ENCODE data around the gene RBCK1. TPM values are rescaled to one million over a fixed set of nuclear protein-coding genes. Genes with fewer than 3 reads are reported as not detected.
"Not testable (repeated sequence)": the region's sequence is repeated elsewhere in the genome, so short reads cannot be mapped to it uniquely, and the experiment has no call there.

The RBCK1 gene
- total RNA-seq, 1 donor from 2014 or later = 101 TPM

DNA sequence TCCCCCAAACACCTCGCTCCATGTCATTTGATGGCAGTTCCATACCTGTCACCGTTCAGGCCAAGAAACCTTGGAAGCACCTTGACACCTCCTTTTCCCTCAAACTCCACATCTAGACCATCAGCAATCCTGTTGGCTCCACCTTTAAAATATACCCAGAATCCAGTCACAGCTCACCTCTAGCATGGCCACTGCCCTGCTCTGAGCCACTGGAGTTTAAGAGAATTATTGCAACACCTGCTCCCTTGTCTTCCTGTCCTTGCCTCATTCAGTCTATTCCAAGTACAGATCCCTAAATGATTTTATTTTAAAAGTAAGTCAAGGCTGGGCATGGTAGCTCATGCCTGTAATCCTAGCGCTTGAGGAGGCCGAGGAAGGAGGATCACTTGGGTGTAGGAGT, 39.2 kb upstream of the RBCK1 start:
- TF ChIP-seq, protein P1, sequence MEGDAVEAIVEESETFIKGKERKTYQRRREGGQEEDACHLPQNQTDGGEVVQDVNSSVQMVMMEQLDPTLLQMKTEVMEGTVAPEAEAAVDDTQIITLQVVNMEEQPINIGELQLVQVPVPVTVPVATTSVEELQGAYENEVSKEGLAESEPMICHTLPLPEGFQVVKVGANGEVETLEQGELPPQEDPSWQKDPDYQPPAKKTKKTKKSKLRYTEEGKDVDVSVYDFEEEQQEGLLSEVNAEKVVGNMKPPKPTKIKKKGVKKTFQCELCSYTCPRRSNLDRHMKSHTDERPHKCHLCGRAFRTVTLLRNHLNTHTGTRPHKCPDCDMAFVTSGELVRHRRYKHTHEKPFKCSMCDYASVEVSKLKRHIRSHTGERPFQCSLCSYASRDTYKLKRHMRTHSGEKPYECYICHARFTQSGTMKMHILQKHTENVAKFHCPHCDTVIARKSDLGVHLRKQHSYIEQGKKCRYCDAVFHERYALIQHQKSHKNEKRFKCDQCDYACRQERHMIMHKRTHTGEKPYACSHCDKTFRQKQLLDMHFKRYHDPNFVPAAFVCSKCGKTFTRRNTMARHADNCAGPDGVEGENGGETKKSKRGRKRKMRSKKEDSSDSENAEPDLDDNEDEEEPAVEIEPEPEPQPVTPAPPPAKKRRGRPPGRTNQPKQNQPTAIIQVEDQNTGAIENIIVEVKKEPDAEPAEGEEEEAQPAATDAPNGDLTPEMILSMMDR (IDR thresholded peaks at IDR 0.05) = no peak
- Histone ChIP-seq H3K27ac (no peak overlapping the region), H3K27me3 (no peaks in the 10 kb centered on the region), H3K36me3 (no peaks in the 10 kb centered on the region), H3K9me3 (no peaks in the 10 kb centered on the region), H3K4me1 (peaks cover 40% of the 10 kb centered on the region), H3K4me3 (no peak overlapping the region)
- intact Hi-C loops (cut with DNase I) = no loop called here
- ATAC-seq = no peak
- DNase-seq = no peak

DNA sequence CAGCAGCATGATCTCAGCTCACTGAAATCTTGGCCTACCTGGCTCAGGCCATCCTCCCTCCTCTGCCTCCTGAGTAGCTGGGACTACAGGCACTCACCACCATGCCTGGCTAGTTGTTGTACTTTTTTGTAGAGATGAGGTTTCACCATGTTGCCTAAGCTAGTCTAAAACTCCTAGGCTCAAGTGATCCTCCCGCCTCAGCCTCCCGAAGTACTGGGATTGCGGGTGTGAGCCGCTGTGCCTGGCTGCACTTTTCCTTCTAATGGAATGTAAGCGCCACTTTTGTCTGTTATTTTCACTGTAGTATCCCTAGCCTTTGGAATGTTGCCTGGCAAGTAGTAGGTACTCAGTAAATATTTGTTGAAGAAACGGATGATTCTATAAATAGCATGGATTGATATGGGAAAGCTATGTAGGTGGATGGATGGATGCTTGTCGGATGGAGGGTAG, 37.9 kb upstream of the RBCK1 start:
- peaks cover 40% of the 10 kb centered on the region for H3K4me1 ChIP-seq
- H3K27ac ChIP-seq = peak overlapping the region; percentile 14
- no peak overlapping the region for H3K4me3 ChIP-seq
- DNase-seq = peak; percentile 68
- no peaks in the 10 kb centered on the region for H3K9me3 ChIP-seq
- intact Hi-C loops (cut with DNase I) = no loop called here
- TF ChIP-seq, protein P1 (IDR thresholded peaks at IDR 0.05) = no peak
- ATAC-seq = peak; percentile 58
- H3K27me3 ChIP-seq = no peaks in the 10 kb centered on the region
- H3K36me3 ChIP-seq = no peaks in the 10 kb centered on the region

DNA sequence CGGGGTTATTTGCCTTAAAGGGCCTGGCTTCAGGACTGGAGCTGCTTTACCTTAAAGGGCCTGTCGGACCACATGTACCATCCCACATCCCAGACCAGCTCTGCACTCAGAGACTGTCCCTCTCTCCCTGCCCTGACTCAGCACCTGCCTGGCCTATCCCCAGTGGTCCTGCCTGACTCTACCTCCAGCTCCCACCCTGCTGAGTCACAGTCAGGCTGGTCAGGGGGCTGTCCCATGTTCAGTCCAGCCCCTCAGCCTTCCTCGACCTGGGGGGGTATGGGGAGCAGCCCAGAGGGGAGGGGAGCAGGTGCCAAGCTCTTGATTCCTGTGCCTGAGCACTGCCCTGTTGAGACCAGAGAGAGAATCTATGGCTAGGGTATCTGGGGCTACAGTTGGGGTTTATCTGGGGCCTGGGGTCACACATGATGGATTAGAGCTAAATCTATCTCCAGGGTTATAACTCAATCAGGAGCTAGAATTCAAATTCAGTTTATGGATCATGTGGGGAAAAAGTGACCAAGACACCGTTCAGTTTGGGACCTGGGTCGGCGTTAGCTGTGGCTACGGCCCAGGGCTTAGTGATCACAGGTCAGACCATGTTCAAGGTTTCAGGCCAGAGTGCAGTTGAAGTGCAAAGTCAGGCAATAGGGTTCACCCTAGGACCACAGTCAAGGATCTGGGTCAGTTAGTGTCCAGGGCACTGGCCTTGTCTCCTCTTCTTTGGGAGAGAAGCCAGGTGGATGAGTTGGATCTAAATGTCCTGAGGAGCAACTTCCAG, 36.9 kb upstream of the RBCK1 start:
- H3K4me3 ChIP-seq = no peak overlapping the region
- peak overlapping the region; percentile 76 for H3K27ac ChIP-seq

DNA sequence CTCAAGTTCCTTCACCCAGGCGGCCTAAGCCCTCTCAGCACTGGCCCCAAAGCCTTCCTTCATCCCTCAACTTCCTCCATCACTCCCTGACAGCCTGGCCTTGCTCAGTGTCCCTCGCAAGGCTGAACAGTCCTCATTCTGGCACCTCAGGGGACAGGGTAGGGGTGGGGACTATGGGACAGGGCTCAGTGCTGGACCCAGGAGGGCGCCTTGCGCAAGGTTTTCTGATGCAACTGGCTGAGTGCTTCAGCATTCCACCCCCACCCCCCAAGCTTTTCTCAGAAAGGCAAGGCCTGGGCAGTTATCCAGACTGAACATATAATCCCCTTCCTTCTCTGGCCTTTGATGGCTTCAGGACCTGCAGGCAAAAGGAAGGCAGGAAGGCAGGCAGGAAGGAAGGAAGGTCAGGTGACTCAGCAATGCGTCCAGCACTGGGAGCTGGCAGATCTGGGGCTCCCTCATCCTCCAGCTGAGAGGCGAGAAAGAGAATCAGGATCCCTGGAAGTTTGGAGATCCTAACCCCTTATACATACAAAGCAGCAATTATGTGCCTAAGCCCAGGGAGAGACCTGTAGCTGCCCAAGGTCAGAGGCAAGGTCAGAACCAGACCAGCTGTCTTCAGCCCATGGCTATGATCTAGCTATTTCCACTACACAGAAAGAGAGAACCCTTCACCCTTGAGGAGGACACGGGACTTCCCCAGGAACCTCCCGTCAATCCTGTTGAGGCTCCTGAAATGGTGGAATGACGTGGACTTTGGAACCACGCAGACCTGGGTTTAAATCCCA, 36.1 kb upstream of the RBCK1 start:
- peak overlapping the region; percentile 76 for H3K27ac ChIP-seq
- ATAC-seq = peak; percentile 86
- TF ChIP-seq, protein P1 (IDR thresholded peaks at IDR 0.05) = no peak

More for the DNA sequence above, 36.9 kb upstream of the RBCK1 start:
- Histone ChIP-seq H3K36me3 (no peaks in the 10 kb centered on the region), H3K4me1 (peaks cover 40% of the 10 kb centered on the region), H3K27me3 (no peaks in the 10 kb centered on the region), H3K9me3 (no peaks in the 10 kb centered on the region)
- DNase-seq = no peak
- ATAC-seq = no peak
- intact Hi-C loops (cut with DNase I) = no loop called here
- TF ChIP-seq, protein P1 (IDR thresholded peaks at IDR 0.05) = no peak

DNA sequence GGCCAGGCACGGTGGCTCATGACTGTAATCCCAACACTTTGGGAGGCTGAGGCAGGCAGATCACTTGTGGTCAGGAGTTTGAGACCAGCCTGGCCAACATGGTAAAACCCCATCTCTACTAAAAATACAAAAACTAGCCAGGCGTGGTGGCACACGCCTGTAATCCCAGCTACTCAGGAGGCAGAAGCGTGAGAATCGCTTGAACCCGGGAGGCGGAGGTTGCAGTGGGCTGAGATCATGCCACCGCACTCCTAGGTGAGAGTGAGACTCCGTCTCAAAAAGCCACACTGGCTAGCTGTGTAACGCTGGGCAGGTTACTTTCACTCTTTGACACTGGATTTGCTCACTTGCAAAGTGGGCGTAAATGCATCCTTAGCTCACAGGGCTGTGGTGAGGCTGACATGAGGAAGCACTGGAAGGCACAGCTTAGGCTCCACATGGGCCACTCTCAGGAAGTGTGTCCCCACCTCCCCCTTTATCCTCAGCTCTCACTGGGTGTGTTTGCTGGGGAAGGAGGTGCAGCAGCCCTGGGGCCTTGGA, 35.5 kb upstream of the RBCK1 start:
- peak; percentile 60 for ATAC-seq
- H3K4me3 ChIP-seq; H3K9me3 ChIP-seq; DNase-seq; H3K36me3 ChIP-seq; intact Hi-C loops (cut with DNase I); H3K27me3 ChIP-seq: not testable (repeated sequence)
- Histone ChIP-seq H3K27ac (peak overlapping the region; percentile 76), H3K4me1 (peaks cover 40% of the 10 kb centered on the region)

More for the DNA sequence above, 36.1 kb upstream of the RBCK1 start:
- no peaks in the 10 kb centered on the region for H3K36me3 ChIP-seq
- no peak overlapping the region for H3K4me3 ChIP-seq
- intact Hi-C loops (cut with DNase I) = no loop called here
- peak; percentile 93 for DNase-seq
- H3K27me3 ChIP-seq = no peaks in the 10 kb centered on the region
- no peaks in the 10 kb centered on the region for H3K9me3 ChIP-seq
- peaks cover 40% of the 10 kb centered on the region for H3K4me1 ChIP-seq
